BLaER1 (cell line): Measurements from ENCODE around the gene RXRG.

ENCODE experiments used
- H3K27ac ChIP-seq: shearing (Covaris generic); formaldehyde crosslinking; 2 replicates; pipeline ENCODE4 v1.8.1; 2022
- H3K27me3 ChIP-seq: shearing (Covaris generic); formaldehyde crosslinking; 2 replicates; pipeline ENCODE4 v1.8.1; 2022
- H3K36me3 ChIP-seq: shearing (Covaris generic); formaldehyde crosslinking; 2 replicates; pipeline ENCODE4 v1.8.1; 2022
- H3K4me1 ChIP-seq: shearing (Covaris generic); formaldehyde crosslinking; 2 replicates; pipeline ENCODE4 v1.8.1; 2022
- H3K4me2 ChIP-seq: shearing (Covaris generic); formaldehyde crosslinking; 2 replicates; pipeline ENCODE4 v1.8.1; 2022
- H3K4me3 ChIP-seq: shearing (Covaris generic); formaldehyde crosslinking; 2 replicates; pipeline ENCODE4 v1.8.1; 2022
- H3K9ac ChIP-seq: shearing (Covaris generic); formaldehyde crosslinking; 2 replicates; pipeline ENCODE4 v1.8.1; 2022
- H3K9me3 ChIP-seq: shearing (Covaris generic); formaldehyde crosslinking; 2 replicates; pipeline ENCODE4 v1.8.1; 2022
- H4K20me1 ChIP-seq: shearing (Covaris generic); formaldehyde crosslinking; 2 replicates; pipeline ENCODE4 v1.8.1; 2022
- Cebpa-rat ChIP-seq: shearing (Covaris generic); IDR thresholded peaks from 2 replicates; pipeline ENCODE4 v1.8.1; 2022

Gene RXRG

GRCh38 chr1:165436994-165437393 is 7.9 kb downstream of the RXRG start:
- Histone ChIP-seq H3K36me3 (no peaks in the 10 kb centered on the region), H4K20me1 (no peaks in the 10 kb centered on the region), H3K4me1 (no peaks in the 10 kb centered on the region), H3K9ac (no peak overlapping the region), H3K4me3 (no peak overlapping the region), H3K27ac (no peak overlapping the region), H3K27me3 (no peaks in the 10 kb centered on the region), H3K9me3 (no peaks in the 10 kb centered on the region), H3K4me2 (no peak overlapping the region)
- TF ChIP-seq Cebpa-rat, result no peak

- no peaks in the 10 kb centered on the region for H3K27me3 ChIP-seq
- no peaks in the 10 kb centered on the region for H3K36me3 ChIP-seq
- no peaks in the 10 kb centered on the region for H3K4me1 ChIP-seq
- no peak for TF ChIP-seq Cebpa-rat
- H4K20me1 ChIP-seq, result no peaks in the 10 kb centered on the region
- H3K9me3 ChIP-seq, result no peaks in the 10 kb centered on the region
- no peak overlapping the region for H3K9ac ChIP-seq
- no peak overlapping the region for H3K27ac ChIP-seq
- no peak overlapping the region for H3K4me2 ChIP-seq
- no peak overlapping the region for H3K4me3 ChIP-seq
These were observed 9.1 kb downstream of the RXRG start for GRCh38 chr1:165435801-165436200.

DNA sequence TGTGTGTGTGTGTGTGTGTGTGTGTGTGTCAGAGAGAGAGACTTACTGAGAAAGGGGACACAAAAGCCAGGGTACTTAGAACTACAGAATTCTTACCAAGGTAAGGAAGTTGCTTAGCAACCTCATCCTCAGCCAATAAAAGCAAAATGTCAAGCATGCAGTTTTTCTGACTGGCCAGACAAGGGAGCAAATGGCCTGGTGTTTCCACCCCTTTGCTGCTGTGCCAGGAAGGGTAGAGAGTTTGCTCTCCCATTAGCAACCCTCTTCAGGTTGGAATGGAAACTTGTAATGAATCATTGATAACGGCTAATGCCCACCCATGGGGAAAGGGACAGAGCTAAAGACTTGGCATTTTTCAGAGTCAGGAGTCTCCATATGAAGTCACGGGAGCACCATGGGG is 10.6 kb downstream of the RXRG start:
- H3K9me3 ChIP-seq, result no peaks in the 10 kb centered on the region
- H3K36me3 ChIP-seq, result no peaks in the 10 kb centered on the region
- no peaks in the 10 kb centered on the region for H3K27me3 ChIP-seq
- H3K9ac ChIP-seq, result no peak overlapping the region
- H3K4me3 ChIP-seq, result no peak overlapping the region
- H3K4me2 ChIP-seq, result no peak overlapping the region
- no peak for TF ChIP-seq Cebpa-rat
- H3K4me1 ChIP-seq, result no peaks in the 10 kb centered on the region
- no peaks in the 10 kb centered on the region for H4K20me1 ChIP-seq
- no peak overlapping the region for H3K27ac ChIP-seq

GRCh38 chr1:165431079-165431478 is 13.8 kb downstream of the RXRG start:
- H3K27me3 ChIP-seq, result no peaks in the 10 kb centered on the region
- H3K9ac ChIP-seq, result no peak overlapping the region
- H3K4me2 ChIP-seq, result no peak overlapping the region
- no peak for TF ChIP-seq Cebpa-rat
- H3K27ac ChIP-seq, result no peak overlapping the region
- no peak overlapping the region for H3K4me3 ChIP-seq
- H4K20me1 ChIP-seq, result no peaks in the 10 kb centered on the region
- no peaks in the 10 kb centered on the region for H3K36me3 ChIP-seq
- H3K4me1 ChIP-seq, result no peaks in the 10 kb centered on the region
- no peaks in the 10 kb centered on the region for H3K9me3 ChIP-seq

- Histone ChIP-seq H3K4me3 (no peak overlapping the region), H4K20me1 (no peaks in the 10 kb centered on the region), H3K27me3 (no peaks in the 10 kb centered on the region), H3K4me2 (no peak overlapping the region), H3K4me1 (peaks cover 11% of the 10 kb centered on the region), H3K36me3 (no peaks in the 10 kb centered on the region), H3K9me3 (no peaks in the 10 kb centered on the region), H3K27ac (no peak overlapping the region), H3K9ac (no peak overlapping the region)
- no peak for TF ChIP-seq Cebpa-rat
These were observed 18.2 kb downstream of the RXRG start for GRCh38 chr1:165426745-165427144.

DNA sequence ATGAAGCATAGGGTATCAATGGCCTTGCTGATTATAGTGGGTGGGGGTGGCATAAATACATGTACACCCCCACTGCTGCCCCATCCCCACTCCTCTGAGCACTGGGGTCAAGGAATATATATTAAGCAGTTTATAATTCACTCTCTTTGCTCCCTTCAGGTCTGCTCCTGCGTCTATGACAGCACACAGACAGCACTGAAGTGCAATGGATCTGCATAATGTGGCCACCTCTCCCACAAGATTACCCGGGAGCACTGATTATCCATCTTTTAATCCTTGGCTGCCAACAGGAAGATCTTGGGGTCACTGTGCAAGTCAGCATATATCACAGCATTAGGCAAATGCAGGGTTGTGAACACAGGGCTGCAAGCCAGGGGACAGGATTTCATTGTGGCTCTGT is 19.3 kb downstream of the RXRG start:
- no peak overlapping the region for H3K9ac ChIP-seq
- H3K4me1 ChIP-seq, result peaks cover 11% of the 10 kb centered on the region
- H3K4me3 ChIP-seq, result no peak overlapping the region
- no peaks in the 10 kb centered on the region for H3K36me3 ChIP-seq
- H3K9me3 ChIP-seq, result no peaks in the 10 kb centered on the region
- H3K27ac ChIP-seq, result no peak overlapping the region
- no peak overlapping the region for H3K4me2 ChIP-seq
- no peaks in the 10 kb centered on the region for H4K20me1 ChIP-seq
- H3K27me3 ChIP-seq, result no peaks in the 10 kb centered on the region
- no peak for TF ChIP-seq Cebpa-rat

DNA sequence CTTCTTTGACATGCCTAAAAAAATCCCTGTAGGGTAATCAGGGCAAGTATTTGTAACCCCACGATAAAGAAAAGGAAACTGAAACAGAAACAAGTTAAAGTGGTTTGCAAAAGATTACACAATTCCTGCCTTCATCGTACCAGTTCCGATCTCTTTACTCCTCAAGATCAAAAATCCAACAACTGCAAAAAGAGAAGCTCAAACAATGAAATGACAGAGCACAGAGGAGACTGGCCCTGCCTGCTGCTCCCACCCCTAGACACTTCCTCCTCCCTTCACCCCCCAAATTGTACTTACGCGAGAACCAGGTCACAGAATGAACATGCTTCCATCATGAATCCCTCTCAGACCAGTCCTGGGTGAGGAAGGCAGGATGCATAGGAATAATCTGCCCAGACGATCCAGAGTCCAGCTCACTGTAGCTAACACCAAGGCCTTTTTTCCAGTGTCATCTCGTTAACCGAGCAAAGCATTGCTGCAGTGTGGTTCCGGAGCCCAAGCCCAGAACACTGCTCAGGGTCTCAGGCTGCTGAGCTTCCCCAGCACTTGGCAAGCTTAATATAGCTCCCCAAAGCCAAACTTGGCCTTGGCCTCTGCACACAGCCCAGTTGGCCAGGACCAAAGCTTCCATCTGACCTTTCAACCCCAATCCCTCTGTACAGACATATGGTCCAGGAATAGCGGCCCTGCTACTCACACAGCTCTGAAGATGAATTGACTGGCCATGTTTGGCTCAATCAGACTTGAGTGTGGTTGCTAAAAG is 20.3 kb downstream of the RXRG start:
- H3K9me3 ChIP-seq, result no peaks in the 10 kb centered on the region
- H3K36me3 ChIP-seq, result no peaks in the 10 kb centered on the region
- TF ChIP-seq Cebpa-rat, result peak; percentile 74; the same call in 1 of the 2 replicates
- H3K4me3 ChIP-seq, result no peak overlapping the region
- H4K20me1 ChIP-seq, result no peaks in the 10 kb centered on the region
- no peak overlapping the region for H3K9ac ChIP-seq
- peaks cover 11% of the 10 kb centered on the region for H3K4me1 ChIP-seq
- H3K27me3 ChIP-seq, result no peaks in the 10 kb centered on the region
- no peak overlapping the region for H3K27ac ChIP-seq
- peak overlapping the region; percentile 56 for H3K4me2 ChIP-seq

DNA sequence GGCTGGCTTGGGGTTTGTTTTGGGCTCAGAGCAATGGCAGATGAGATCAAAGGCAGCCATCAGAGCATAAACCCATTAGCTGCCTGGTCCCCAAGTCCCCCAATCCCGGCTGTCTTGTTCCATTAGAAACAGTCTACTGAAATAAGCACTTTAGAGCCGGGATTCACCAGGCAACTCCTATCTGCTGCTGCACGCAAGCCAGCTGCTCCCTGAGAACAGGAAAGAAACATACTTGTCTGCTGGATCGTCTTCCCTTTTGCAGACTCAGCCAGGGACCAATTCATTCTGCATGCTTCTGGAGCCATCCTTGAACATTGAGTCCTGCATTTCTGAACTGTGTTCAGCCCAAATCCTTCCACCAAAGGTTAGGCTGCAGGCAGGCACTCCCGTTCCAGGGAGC is 21.8 kb downstream of the RXRG start:
- H3K4me3 ChIP-seq, result no peak overlapping the region
- no peaks in the 10 kb centered on the region for H3K36me3 ChIP-seq
- TF ChIP-seq Cebpa-rat, result no peak
- no peak overlapping the region for H3K9ac ChIP-seq
- H4K20me1 ChIP-seq, result no peaks in the 10 kb centered on the region
- peaks cover 11% of the 10 kb centered on the region for H3K4me1 ChIP-seq
- H3K27ac ChIP-seq, result no peak overlapping the region
- H3K4me2 ChIP-seq, result no peak overlapping the region
- no peaks in the 10 kb centered on the region for H3K27me3 ChIP-seq
- H3K9me3 ChIP-seq, result no peaks in the 10 kb centered on the region

GRCh38 chr1:165420655-165421054 is 24.3 kb downstream of the RXRG start:
- Histone ChIP-seq H4K20me1 (no peaks in the 10 kb centered on the region), H3K27me3 (no peaks in the 10 kb centered on the region), H3K4me2 (no peak overlapping the region), H3K4me1 (peaks cover 11% of the 10 kb centered on the region), H3K9ac (no peak overlapping the region), H3K36me3 (no peaks in the 10 kb centered on the region), H3K4me3 (no peak overlapping the region), H3K9me3 (no peaks in the 10 kb centered on the region), H3K27ac (no peak overlapping the region)
- no peak for TF ChIP-seq Cebpa-rat

GRCh38 chr1:165419839-165420238 is 25.1 kb downstream of the RXRG start:
- Histone ChIP-seq H3K9ac (no peak overlapping the region), H3K27me3 (no peaks in the 10 kb centered on the region), H3K36me3 (no peaks in the 10 kb centered on the region), H3K9me3 (no peaks in the 10 kb centered on the region), H4K20me1 (no peaks in the 10 kb centered on the region), H3K4me2 (no peak overlapping the region), H3K4me1 (peaks cover 11% of the 10 kb centered on the region), H3K4me3 (no peak overlapping the region), H3K27ac (no peak overlapping the region)
- no peak for TF ChIP-seq Cebpa-rat

GRCh38 chr1:165418195-165418594 is 26.7 kb downstream of the RXRG start:
- no peaks in the 10 kb centered on the region for H3K9me3 ChIP-seq
- TF ChIP-seq Cebpa-rat, result no peak
- no peaks in the 10 kb centered on the region for H3K27me3 ChIP-seq
- H4K20me1 ChIP-seq, result no peaks in the 10 kb centered on the region
- no peak overlapping the region for H3K27ac ChIP-seq
- H3K4me3 ChIP-seq, result no peak overlapping the region
- no peak overlapping the region for H3K9ac ChIP-seq
- no peaks in the 10 kb centered on the region for H3K4me1 ChIP-seq
- no peaks in the 10 kb centered on the region for H3K36me3 ChIP-seq
- H3K4me2 ChIP-seq, result no peak overlapping the region
